HG02798 (cell line): Measurements from ENCODE around the gene KLF17.

ENCODE experiments used
- ATAC-seq: cut with Tn5 transposase; IDR thresholded peaks from one replicate; pipeline ENCODE4 v1.9.1; 2021; ENCODE audit warnings: mild to moderate bottlenecking; ENCODE audit not compliant: unreplicated experiment, poor library complexity

KLF17 gene

DNA sequence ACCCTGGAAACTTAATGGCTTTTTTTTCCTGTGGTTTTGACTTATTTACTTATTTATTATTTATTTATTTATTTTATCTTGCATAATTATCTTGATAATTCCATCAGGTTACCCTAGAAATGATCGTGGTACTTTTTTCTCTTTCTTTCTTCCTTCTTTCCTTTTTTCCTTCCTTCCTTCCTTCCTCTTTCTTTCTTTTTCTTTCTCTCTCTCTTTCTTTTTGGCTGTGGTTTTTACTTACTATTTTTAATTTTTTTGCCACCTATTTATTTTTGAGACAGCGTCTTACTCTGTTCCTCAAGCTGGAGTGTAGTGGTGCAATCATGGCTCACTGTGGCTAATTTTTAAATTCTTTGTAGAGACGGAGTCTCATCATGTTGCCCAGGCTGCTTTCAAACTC lies 29.0 kb downstream of the KLF17 start:
- ATAC-seq, result no peak

GRCh38 chr1:44151332-44151731 lies 32.7 kb downstream of the KLF17 start:
- ATAC-seq, result no peak

DNA sequence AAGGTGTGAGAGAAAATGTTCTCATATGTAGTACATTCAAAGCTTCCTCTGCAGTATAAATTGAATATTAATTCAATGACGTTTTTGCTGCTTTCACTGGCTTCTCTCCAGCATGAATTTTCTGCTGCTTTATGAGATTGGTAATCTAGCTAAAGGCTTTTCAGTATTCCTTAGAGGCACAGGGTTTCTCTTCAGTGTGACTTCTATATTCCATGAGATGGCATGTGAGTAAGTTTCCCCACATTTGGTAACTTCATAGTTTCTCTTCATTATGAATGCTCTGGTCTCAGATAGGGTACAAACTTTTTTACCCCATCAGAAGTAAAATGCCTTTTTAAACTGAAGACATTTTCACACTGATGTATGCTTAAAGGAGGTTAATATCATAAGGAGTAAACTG lies 33.2 kb downstream of the KLF17 start:
- ATAC-seq, result no peak

DNA sequence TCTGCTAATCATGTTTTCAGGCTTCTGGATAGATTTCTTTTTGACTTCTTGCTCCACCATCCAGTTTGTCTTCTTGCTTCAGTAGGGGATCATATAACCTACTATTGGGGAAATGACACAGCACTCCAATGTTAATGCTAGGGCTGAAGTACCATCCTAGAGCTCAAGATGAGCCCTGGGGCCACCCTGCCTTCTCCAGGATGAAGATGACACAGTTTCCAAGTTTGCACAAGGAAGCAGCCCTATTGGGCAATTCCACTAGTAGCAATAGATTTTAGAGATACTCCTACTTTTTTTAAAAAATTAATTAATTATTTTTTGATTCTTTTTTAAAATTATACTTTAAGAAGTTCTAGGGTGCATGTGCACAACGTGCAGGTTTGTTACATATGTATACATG lies 34.1 kb downstream of the KLF17 start:
- no peak for ATAC-seq

- no peak for ATAC-seq
These were observed 35.4 kb downstream of the KLF17 start for GRCh38 chr1:44154049-44154448.

GRCh38 chr1:44157903-44158302 lies 39.3 kb downstream of the KLF17 start:
- no peak for ATAC-seq

GRCh38 chr1:44158871-44159270 lies 40.2 kb downstream of the KLF17 start:
- no peak for ATAC-seq

DNA sequence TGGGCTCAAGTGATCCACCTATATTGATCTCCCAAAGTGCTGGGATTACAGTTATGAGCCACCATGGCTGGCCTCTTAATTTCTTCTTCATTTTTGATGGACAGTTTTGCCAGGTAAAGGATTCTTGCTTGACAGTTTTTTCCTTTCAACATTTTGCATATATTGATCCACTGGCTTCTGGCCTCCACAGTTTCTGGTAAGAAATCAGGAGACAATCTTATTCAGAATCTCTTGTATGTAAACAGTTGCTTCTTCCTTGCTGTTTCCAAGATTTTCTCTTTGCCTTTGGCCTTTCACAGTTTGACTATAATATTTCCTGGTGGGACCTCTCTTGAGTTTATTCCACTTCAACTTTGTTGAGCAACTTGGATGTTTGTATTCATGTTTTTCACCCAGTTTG lies 42.9 kb downstream of the KLF17 start:
- no peak for ATAC-seq

- no peak for ATAC-seq
These were observed 50.0 kb downstream of the KLF17 start for GRCh38 chr1:44168520-44169098.

DNA sequence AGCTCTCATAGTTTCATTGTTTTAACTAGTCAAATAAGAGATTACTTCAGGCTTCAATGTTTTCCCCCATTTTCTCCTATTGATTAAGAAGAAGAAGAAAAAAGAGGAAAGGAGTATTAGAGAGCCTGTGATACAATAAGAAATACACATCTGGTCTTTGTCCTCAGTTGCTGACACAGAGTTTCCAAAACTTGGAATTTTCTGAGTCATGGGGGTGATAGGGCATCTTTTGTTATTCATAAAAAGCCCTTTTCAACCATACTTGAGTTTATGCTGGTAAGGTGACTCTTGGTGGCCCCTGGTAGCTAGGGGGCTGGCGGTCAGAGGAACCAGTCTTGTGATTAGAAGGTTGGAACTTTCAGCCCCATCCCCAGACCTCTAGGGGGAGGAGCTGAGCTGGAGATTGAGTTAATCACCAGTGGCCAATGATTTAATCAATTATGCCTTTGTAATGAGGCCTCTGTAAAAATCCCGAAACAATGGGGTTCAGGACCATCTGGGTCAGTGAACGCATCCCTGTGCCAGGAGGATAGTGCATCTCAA lies 51.7 kb downstream of the KLF17 start:
- no peak for ATAC-seq

DNA sequence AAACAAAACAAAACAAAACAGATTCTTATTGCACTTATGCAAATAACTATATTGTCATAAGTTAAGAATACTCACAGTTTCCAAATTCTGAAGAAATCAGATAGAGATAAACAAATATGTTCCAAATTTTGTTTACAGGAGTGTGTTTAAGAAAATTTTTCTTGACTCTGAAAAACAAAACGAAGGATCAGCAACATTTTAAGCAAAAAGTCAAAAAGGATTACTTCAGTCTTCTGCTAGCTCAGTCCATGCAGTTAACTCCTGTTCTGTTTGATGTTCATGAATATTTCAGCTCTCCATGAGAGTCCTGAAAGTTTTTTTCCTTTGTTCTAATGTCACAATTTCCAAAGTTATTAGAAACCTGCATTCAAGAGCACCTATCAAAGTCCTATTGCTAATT lies 56.0 kb downstream of the KLF17 start:
- no peak for ATAC-seq
